Panc1 (cell line): ENCODE results near the gene DTD1. TPM values are rescaled to one million over a fixed set of nuclear protein-coding genes. Genes with fewer than 3 reads are reported as not detected.

ENCODE experiments used
- ATAC-seq: fragments of 200-7000 bp; cut with Tn5 transposase; 2 replicates; pipeline ENCODE4 v1.9.1; 2020; ENCODE audit warnings: mild to moderate bottlenecking, moderate library complexity
- BruUV-seq: library from RNA; stranded (reverse); fragments of 400-500 nt; replicated peaks from 2 replicates; lab custom pipeline; 2021; lab: Mats Ljungman, UMichigan
- CTCF ChIA-PET: fragments of 300-600 bp; sonication (Branson Sonifier 250); formaldehyde crosslinking; loops from one replicate; lab custom pipeline; 2022; ENCODE audit warnings: antibody characterized with exemption; lab: Charles Lee
- POLR2A ChIA-PET: fragments of 300-600 bp; sonication (Branson Sonifier 250); formaldehyde crosslinking; loops from one replicate; lab custom pipeline; 2022; ENCODE audit warnings: antibody characterized with exemption; lab: Charles Lee
- DNase-seq: peaks from one replicate; pipeline ENCODE4 v3.0.0-alpha.2; 2010; ENCODE audit warnings: low read depth, low spot score
- H3K27ac ChIP-seq: 2 replicates; pipeline ENCODE4 v1.5.1; 2011; ENCODE audit warnings: mild to moderate bottlenecking, low read length, inconsistent platforms
- H3K27me3 ChIP-seq: fragments of 200-500 bp; sonication (Bioruptor generic); 2 replicates; pipeline ENCODE4 v1.6.0; 2014; ENCODE audit warnings: low read length, inconsistent platforms; ENCODE audit not compliant: control insufficient read depth, insufficient read depth
- H3K36me3 ChIP-seq: fragments of 200-500 bp; sonication (Bioruptor generic); 2 replicates; pipeline ENCODE4 v1.5.1; 2014; ENCODE audit warnings: inconsistent platforms, mild to moderate bottlenecking, low read length, moderate library complexity; ENCODE audit not compliant: control insufficient read depth, insufficient read depth
- H3K4me1 ChIP-seq: 2 replicates; pipeline ENCODE4 v1.5.1; 2011; ENCODE audit warnings: inconsistent platforms, mild to moderate bottlenecking, low read length, moderate library complexity; ENCODE audit not compliant: control insufficient read depth, insufficient read depth
- H3K4me3 ChIP-seq, 2 experiments: 2 replicates each; pipeline ENCODE4 v1.5.1; 2011 to 2012; ENCODE audit warnings: low read depth in 2 of 2, low read length in 2 of 2, mild to moderate bottlenecking in 2 of 2, inconsistent platforms in 1 of 2, moderate library complexity in 1 of 2
- H3K9me3 ChIP-seq: fragments of 200-500 bp; sonication (Bioruptor generic); 2 replicates; pipeline ENCODE4 v1.5.1; 2014; ENCODE audit warnings: low read depth, mild to moderate bottlenecking, inconsistent platforms, low read length, moderate library complexity; ENCODE audit not compliant: control insufficient read depth, insufficient read depth
- CTCF ChIP-seq: fragments of 450-650 bp; IDR thresholded peaks from 2 replicates; pipeline ENCODE4 v1.5.1; 2017; ENCODE audit warnings: mild to moderate bottlenecking
- POLR2AphosphoS5 ChIP-seq: IDR thresholded peaks from 2 replicates; pipeline ENCODE4 v1.6.1; 2012; ENCODE audit warnings: mild to moderate bottlenecking, low read depth, low read length, moderate library complexity
- REST ChIP-seq, 2 experiments: IDR thresholded peaks; 2 replicates each; pipeline ENCODE4 v1.6.1; 2011 to 2012; ENCODE audit warnings: low read depth in 2 of 2, control low read depth in 1 of 2, low read length in 1 of 2, mild to moderate bottlenecking in 1 of 2, moderate library complexity in 1 of 2; ENCODE audit not compliant: insufficient read depth in 1 of 2
- SIN3A ChIP-seq: IDR thresholded peaks from 2 replicates; pipeline ENCODE4 v1.6.1; 2012; ENCODE audit warnings: low read depth, mild to moderate bottlenecking, low read length, moderate library complexity, borderline replicate concordance; ENCODE audit not compliant: insufficient read depth
- TCF7L2 ChIP-seq: IDR thresholded peaks from 2 replicates; pipeline ENCODE4 v1.6.1; 2011; ENCODE audit warnings: mild to moderate bottlenecking, low read depth, low read length, inconsistent platforms
- in situ Hi-C: cut with HindIII; loops from 2 replicates; pipeline ENCODE4 v1.10.0; 2016; ENCODE audit warnings: low sequenced_read_pairs, low pct_unique_long_range_greater_than_20kb
- intact Hi-C: fragments of 100-400 bp; cut with micrococcal nuclease; formaldehyde crosslinking; loops from one replicate; pipeline ENCODE4 v1.10.0; 2022; ENCODE audit not compliant: unreplicated experiment
- total RNA-seq: library from RNA; stranded (reverse); gene quantifications from one replicate; pipeline ENCODE4 v1.2.1, GENCODE V29; 2021; ENCODE audit not compliant: unreplicated experiment

The DTD1 gene
- total RNA-seq, 1 experiment from 2014 or later: 23.6 TPM

- no peak for TF ChIP-seq REST (IDR thresholded peaks at IDR 0.05; ENCODE audit: insufficient read depth in 1 of 2, low read depth in 2 of 2, low read length in 1 of 2)
- TF ChIP-seq POLR2AphosphoS5: no peak
- TF ChIP-seq CTCF: no peak
- TF ChIP-seq SIN3A: no peak
- no peak for TF ChIP-seq TCF7L2
- no peak overlapping the region for H3K27ac ChIP-seq
- ATAC-seq (no peak), DNase-seq (no peak)
- H3K4me3 ChIP-seq: no peak overlapping the region
- H3K36me3 ChIP-seq: no peaks in the 10 kb centered on the region
- intact Hi-C loops: no loop called here
- no peaks in the 10 kb centered on the region for H3K4me1 ChIP-seq
- ChIA-PET POLR2A (no interaction called here), CTCF (no interaction called here)
- H3K27me3 ChIP-seq: no peaks in the 10 kb centered on the region
- H3K9me3 ChIP-seq: no peaks in the 10 kb centered on the region
- in situ Hi-C loops: no loop called here
- BruUV-seq: no TSS peak
Observed at GRCh38 chr20:18578581-18578980, 9.3 kb upstream of the DTD1 start.

- DNase-seq (no peak), ATAC-seq (no peak)
- Histone ChIP-seq H3K27ac (no peak overlapping the region), H3K36me3 (no peaks in the 10 kb centered on the region), H3K9me3 (no peaks in the 10 kb centered on the region), H3K4me1 (no peaks in the 10 kb centered on the region), H3K27me3 (no peaks in the 10 kb centered on the region), H3K4me3 (no peak overlapping the region)
- BruUV-seq: no TSS peak
- no peak for TF ChIP-seq POLR2AphosphoS5
- no peak for TF ChIP-seq REST (IDR thresholded peaks at IDR 0.05; ENCODE audit: insufficient read depth in 1 of 2, low read depth in 2 of 2, low read length in 1 of 2)
- no peak for TF ChIP-seq TCF7L2
- TF ChIP-seq CTCF: no peak
- TF ChIP-seq SIN3A: no peak
- POLR2A ChIA-PET: no interaction called here
- CTCF ChIA-PET: no interaction called here
- in situ Hi-C loops (no loop called here), intact Hi-C loops (no loop called here)
Observed at GRCh38 chr20:18580012-18580411, 7.8 kb upstream of the DTD1 start.
